Loucy (cell line): ENCODE results near the gene ALPL.

Source experiments
- EZH2phosphoT487 ChIP-seq: fragments of 200-600 bp; IDR thresholded peaks from 2 replicates; pipeline ENCODE4 v1.6.1; 2018; ENCODE audit warnings: antibody characterized with exemption, mild to moderate bottlenecking, moderate library complexity, borderline replicate concordance
- TF ChIP-seq, protein P1 (sequence below): fragments of 200-600 bp; sonication (generic); conservative IDR thresholded peaks from 2 replicates; pipeline ENCODE4 v1.5.1; 2014; ENCODE audit warnings: mild to moderate bottlenecking, antibody characterized with exemption, low read length

DNA sequence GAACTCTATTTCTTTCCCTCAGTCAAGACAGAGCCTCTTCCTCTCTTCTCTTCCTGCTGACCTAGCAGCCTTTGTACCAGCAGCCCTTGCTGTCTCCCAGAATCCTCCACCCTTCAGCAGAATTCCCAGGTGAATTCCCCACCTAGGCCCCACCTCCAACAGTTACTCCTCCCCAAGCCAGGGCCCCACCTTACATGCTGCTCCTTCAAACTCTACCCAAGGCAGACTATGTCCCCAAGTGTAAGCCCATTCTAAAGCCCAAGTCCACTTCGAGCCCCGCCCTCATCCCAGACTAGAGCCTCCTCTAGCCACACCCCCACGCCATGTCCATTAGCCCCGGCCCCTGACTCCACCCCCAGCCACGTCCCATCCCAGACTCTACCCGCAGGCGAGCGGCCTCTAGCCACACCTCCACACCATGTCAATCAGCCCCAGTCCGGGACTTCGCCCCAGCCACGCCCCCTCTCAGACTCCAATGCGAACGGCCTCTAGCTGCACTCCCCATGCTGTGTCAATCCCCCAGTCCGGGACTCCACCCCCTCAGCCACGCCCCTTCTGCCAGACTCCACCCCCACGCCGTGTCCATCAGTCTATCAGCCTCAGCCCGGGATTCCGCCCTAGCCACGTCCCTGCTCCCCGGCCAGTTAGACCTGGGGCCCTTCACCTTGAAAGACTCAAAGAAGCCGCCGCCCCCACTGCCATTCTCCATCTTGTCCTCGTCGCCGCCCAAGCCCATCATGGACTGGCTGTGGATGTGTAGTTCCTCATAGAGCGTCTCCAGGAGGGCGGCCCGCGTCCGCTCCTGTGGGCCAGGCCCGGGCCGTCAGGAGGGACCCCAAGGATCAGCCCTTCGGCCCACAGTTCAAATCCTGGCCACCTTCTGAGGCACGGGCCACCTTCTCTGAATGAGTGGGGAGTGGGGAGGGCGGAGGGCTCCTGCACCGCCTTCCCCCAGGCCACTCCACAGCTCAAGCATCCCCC lies 98.6 kb downstream of the ALPL start:
- TF ChIP-seq, protein P1, sequence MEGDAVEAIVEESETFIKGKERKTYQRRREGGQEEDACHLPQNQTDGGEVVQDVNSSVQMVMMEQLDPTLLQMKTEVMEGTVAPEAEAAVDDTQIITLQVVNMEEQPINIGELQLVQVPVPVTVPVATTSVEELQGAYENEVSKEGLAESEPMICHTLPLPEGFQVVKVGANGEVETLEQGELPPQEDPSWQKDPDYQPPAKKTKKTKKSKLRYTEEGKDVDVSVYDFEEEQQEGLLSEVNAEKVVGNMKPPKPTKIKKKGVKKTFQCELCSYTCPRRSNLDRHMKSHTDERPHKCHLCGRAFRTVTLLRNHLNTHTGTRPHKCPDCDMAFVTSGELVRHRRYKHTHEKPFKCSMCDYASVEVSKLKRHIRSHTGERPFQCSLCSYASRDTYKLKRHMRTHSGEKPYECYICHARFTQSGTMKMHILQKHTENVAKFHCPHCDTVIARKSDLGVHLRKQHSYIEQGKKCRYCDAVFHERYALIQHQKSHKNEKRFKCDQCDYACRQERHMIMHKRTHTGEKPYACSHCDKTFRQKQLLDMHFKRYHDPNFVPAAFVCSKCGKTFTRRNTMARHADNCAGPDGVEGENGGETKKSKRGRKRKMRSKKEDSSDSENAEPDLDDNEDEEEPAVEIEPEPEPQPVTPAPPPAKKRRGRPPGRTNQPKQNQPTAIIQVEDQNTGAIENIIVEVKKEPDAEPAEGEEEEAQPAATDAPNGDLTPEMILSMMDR: no peak
- TF ChIP-seq EZH2phosphoT487: no peak
